ENCODE measurements around the gene ATP7B.

Gene ATP7B

DNA sequence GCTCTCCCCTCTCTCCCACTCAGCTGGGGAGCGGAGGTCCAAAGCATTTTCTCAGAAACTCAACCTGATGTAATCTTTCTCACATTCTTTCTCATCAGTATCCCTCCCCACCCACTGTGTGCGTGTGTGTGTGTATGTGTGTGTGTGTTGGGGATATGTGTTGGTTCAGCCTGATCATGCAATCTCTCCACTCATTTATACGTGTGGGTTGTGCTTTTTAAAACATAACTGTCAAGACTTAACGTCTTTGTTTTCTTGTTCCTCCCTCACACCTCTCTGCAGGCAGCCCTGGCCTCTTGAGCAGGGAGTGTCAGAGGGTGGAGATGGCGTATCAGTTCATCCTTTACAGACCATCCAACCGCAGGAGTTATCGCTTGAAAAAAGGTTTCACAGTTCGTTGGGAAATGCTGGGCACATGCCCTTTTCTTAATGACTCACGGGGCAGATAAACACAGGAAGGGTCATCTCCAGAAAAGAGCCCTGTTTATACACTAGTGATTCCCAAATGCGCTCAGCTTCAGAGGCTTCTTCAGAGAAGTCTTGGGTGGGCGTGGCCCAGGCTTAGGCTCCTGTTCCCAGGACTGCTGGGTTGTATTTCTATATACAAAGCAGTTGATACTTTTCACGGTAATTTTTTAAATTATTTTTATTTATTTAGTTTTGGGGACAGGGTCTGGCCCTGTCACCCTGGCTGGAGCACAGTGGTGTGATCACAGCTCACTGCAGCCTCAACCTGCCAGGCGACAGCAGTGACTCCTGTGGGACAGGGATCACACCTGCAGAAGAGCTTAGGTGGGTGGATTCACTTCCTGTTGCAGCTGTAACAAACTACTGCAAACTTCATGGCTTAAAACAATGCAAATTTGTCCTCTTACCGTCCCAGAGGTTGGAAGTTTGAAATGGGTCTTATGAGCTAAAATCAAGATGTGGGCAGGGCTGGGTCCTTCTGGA, 89.2 kb downstream of the ATP7B start:
- H3K4me3 ChIP-seq (ENCODE audit: low read depth, low read length), result no peak overlapping the region
- DNase-seq (ENCODE audit: low read depth), result no peak
- in situ Hi-C loops (cut with HindIII; ENCODE audit: low sequenced_read_pairs), result no loop called here
- TF ChIP-seq, protein P1, sequence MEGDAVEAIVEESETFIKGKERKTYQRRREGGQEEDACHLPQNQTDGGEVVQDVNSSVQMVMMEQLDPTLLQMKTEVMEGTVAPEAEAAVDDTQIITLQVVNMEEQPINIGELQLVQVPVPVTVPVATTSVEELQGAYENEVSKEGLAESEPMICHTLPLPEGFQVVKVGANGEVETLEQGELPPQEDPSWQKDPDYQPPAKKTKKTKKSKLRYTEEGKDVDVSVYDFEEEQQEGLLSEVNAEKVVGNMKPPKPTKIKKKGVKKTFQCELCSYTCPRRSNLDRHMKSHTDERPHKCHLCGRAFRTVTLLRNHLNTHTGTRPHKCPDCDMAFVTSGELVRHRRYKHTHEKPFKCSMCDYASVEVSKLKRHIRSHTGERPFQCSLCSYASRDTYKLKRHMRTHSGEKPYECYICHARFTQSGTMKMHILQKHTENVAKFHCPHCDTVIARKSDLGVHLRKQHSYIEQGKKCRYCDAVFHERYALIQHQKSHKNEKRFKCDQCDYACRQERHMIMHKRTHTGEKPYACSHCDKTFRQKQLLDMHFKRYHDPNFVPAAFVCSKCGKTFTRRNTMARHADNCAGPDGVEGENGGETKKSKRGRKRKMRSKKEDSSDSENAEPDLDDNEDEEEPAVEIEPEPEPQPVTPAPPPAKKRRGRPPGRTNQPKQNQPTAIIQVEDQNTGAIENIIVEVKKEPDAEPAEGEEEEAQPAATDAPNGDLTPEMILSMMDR (IDR thresholded peaks at IDR 0.05; ENCODE audit: low read depth, low read length, missing control alignments), result no peak

DNA sequence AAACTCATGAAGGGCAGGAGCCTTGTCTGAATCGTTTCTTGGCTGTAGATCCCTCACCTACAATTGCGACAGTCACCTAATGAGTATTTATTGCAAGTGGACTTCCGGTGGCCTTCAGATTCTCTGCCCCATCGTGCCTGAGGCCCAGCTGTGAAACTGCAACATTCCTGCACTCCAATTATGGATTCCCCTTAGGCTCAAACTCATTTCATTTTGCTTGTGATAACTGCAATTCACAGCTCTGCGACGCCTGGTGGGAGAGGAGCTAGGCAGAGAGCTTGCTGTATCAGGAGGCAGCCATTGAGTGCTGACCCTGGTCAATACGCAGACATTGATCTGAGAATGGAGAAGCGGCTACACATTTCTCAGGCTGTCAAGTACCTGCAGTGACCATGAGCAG, 90.5 kb downstream of the ATP7B start:
- TF ChIP-seq, protein P1 (IDR thresholded peaks at IDR 0.05; ENCODE audit: low read depth, low read length, missing control alignments), result no peak
- H3K4me3 ChIP-seq (ENCODE audit: low read depth, low read length), result no peak overlapping the region
- DNase-seq (ENCODE audit: low read depth), result no peak
- in situ Hi-C loops (cut with HindIII; ENCODE audit: low sequenced_read_pairs), result no loop called here

DNA sequence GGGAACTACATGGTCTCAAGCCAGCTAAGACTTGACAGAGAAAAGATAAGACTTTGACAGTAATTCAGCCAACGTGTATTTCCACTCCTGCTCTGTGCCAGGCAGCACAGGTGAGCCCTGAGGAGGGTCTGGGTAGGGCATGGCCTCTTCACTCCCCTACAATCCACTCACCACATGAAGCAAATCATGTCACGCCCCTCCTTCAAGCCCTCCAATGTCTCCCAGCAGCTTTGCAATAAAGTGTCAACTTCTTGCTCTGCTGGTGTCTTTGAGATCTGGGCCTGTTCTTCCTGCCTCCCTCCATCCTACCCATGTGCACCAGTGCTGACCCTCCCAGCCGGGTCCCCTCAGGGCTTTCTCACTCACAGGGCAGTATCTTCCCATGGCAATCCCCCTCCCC, 91.0 kb downstream of the ATP7B start:
- in situ Hi-C loops (cut with HindIII; ENCODE audit: low sequenced_read_pairs), result no loop called here
- H3K4me3 ChIP-seq (ENCODE audit: low read depth, low read length), result no peak overlapping the region
- DNase-seq (ENCODE audit: low read depth), result no peak
- TF ChIP-seq, protein P1 (IDR thresholded peaks at IDR 0.05; ENCODE audit: low read depth, low read length, missing control alignments), result no peak

DNA sequence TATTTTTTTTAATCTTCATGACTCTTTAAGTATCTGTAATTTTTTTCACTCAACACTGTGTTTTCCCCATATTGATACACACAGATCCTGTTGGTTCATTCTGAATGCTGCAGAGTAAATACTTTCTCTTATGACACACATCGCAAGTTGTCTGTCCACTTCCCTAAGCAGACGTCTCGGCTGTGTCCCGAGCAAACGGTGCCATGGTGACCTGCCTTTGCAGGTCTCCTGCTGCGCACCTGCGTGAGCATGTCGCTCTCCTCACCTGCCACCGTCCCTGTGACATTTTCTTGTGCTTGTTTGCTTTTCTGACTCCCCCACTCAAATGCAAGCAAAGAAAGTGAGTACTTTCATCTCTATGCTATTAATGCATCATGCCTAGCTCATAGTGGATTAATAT, 91.7 kb downstream of the ATP7B start:
- DNase-seq (ENCODE audit: low read depth), result no peak
- H3K4me3 ChIP-seq (ENCODE audit: low read depth, low read length), result no peak overlapping the region
- in situ Hi-C loops (cut with HindIII; ENCODE audit: low sequenced_read_pairs), result no loop called here
- TF ChIP-seq, protein P1 (IDR thresholded peaks at IDR 0.05; ENCODE audit: low read depth, low read length, missing control alignments), result no peak

DNA sequence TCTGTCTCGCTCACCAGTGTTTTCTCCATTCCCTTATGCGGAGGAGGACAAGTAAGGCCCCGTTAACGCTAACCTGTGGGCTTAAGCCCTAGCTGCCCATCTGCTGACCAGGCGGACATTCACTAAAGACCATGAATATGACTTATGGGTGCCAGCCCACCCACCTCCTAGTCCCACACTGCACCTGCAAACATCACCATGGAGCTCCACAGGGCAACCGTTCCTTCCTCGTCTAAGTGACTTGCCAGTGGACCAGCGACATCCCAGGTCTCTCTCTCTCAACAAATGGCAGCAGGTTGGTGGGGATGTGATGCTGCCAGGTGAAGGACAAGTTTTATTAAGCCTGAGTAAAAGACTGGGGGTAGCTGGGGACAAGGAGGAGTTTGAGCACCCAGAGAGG, 94.3 kb downstream of the ATP7B start:
- no peak overlapping the region for H3K4me3 ChIP-seq (ENCODE audit: low read depth, low read length)
- TF ChIP-seq, protein P1 (IDR thresholded peaks at IDR 0.05; ENCODE audit: low read depth, low read length, missing control alignments), result no peak
- DNase-seq (ENCODE audit: low read depth), result no peak
- in situ Hi-C loops (cut with HindIII; ENCODE audit: low sequenced_read_pairs), result no loop called here

DNA sequence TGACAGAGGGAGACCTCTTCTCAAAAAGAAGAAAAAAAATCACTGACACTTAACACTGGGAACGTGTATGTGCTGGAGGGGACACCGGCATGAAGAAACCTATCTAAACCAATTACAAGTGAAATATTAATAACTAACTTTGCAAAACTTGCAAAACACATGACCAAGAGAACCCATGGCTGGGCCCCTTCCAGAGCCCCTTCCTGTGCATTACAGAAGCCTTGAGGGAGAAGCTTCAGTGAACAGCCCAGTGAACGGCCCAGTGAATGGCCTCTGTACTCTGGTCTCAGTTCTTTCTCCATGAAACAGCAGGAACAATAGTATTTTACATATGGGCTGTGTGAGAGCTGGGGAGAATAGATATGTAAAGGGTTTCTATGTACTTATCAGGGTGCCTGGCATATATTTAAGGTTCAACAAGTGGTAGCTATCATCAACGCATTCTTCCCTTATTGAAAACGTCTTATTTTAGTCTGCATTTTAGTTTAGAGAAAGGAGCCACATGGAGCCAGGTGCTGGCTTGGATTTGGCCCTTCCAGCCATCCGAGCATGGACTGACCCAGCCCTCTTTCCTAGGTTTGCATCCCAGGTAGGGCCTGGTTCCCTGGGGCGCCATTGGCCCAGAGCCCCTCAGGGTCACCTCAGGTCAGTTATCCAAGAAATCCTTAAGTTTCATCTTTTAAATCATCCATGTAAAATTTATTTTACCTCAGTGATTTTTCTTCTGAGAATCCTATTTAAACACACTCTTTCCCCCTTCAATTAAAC, 95.0 kb downstream of the ATP7B start:
- no peak overlapping the region for H3K4me3 ChIP-seq (ENCODE audit: low read depth, low read length)
- no peak for DNase-seq (ENCODE audit: low read depth)
- in situ Hi-C loops (cut with HindIII; ENCODE audit: low sequenced_read_pairs), result no loop called here
- TF ChIP-seq, protein P1 (IDR thresholded peaks at IDR 0.05; ENCODE audit: low read depth, low read length, missing control alignments), result no peak

All from astrocyte of the cerebellum (primary cell).